Esophagus muscularis mucosa (tissue), 4 donors: ENCODE measurements around the gene B4GALNT1. TPM values are rescaled to one million over a fixed set of nuclear protein-coding genes. Genes with fewer than 3 reads are reported as not detected.
A peak's percentile ranks its signal among the peaks of the same experiment; 100 is the strongest.

ENCODE experiments used
- DNase-seq: peaks from one replicate; pipeline ENCODE4 v3.0.0-alpha.2; 2017; ENCODE audit errors: extremely low spot score
- H3K27ac ChIP-seq, 4 donors: fragments of 200-600 bp; sonication (generic); replicated peaks in 1 of 4; 1 replicate in 3 of 4; 2 replicates in 1 of 4; pipeline ENCODE4 v1.5.1; 2016 to 2019; ENCODE audit warnings: mild to moderate bottlenecking in 1 of 4
- H3K27me3 ChIP-seq, 4 donors: fragments of 200-600 bp; sonication (generic); one replicate each; pipeline versions ENCODE4 v1.5.1 to v1.6.0; 2016 to 2019
- H3K36me3 ChIP-seq, 4 donors: fragments of 200-600 bp; sonication (generic); one replicate each; pipeline ENCODE4 v1.5.1; 2016 to 2019
- H3K4me1 ChIP-seq, 4 donors: fragments of 200-600 bp; sonication (generic); one replicate each; pipeline ENCODE4 v1.5.1; 2016 to 2019
- H3K4me3 ChIP-seq, 4 donors: fragments of 200-600 bp; sonication (generic); 1 replicate in 2 of 4; 2 replicates in 2 of 4; pipeline ENCODE4 v1.5.1; 2016 to 2019; ENCODE audit warnings: mild to moderate bottlenecking in 4 of 4, moderate library complexity in 1 of 4
- H3K9me3 ChIP-seq, 4 donors: fragments of 200-600 bp; sonication (generic); 1 replicate in 3 of 4; 2 replicates in 1 of 4; pipeline ENCODE4 v1.5.1; 2016 to 2019
- EP300 ChIP-seq: sonication (generic); formaldehyde crosslinking; IDR thresholded peaks from one replicate; pipeline ENCODE4 v1.6.1; 2017; ENCODE audit warnings: antibody characterized with exemption
- POLR2A ChIP-seq: fragments of 450-650 bp; IDR thresholded peaks from one replicate; pipeline ENCODE4 v1.6.1; 2017; ENCODE audit warnings: antibody characterized with exemption, moderate library complexity, mild to moderate bottlenecking, low read depth
- POLR2AphosphoS5 ChIP-seq, 2 donors: sonication (generic); formaldehyde crosslinking; IDR thresholded peaks; one replicate each; pipeline ENCODE4 v1.6.1; 2017; ENCODE audit warnings: antibody characterized with exemption in 2 of 2
- WGBS: methylation state at CpG from one replicate; pipeline ENCODE4 v1.1.5; 2018; 5-methylcytosine and 5-hydroxymethylcytosine counted together
- intact Hi-C: fragments of 100-400 bp; cut with DNase I; formaldehyde crosslinking; loops from one replicate; pipeline ENCODE4 v1.15.1; 2023
- total RNA-seq, 4 donors: library from RNA; depleted of rRNA; stranded (reverse); fragments of >200 nt; gene quantifications; one replicate each; pipeline versions ENCODE4 v1.1.0 to v1.2.1, GENCODE V29; 2016
- TF ChIP-seq, protein P1 (sequence below), 3 experiments: fragments of 200-600 bp in 2 of 3; fragments of 450-650 bp in 1 of 3; sonication (generic) in 2 of 3; IDR thresholded peaks; one replicate each; pipeline ENCODE4 v1.5.1; 2017 to 2019; ENCODE audit warnings: antibody characterized with exemption in 3 of 3, mild to moderate bottlenecking in 2 of 3, moderate library complexity in 1 of 3

B4GALNT1 gene
- total RNA-seq, 4 donors from 2014 or later, result 2.8 to 10.9 (median 7.3) TPM

DNA sequence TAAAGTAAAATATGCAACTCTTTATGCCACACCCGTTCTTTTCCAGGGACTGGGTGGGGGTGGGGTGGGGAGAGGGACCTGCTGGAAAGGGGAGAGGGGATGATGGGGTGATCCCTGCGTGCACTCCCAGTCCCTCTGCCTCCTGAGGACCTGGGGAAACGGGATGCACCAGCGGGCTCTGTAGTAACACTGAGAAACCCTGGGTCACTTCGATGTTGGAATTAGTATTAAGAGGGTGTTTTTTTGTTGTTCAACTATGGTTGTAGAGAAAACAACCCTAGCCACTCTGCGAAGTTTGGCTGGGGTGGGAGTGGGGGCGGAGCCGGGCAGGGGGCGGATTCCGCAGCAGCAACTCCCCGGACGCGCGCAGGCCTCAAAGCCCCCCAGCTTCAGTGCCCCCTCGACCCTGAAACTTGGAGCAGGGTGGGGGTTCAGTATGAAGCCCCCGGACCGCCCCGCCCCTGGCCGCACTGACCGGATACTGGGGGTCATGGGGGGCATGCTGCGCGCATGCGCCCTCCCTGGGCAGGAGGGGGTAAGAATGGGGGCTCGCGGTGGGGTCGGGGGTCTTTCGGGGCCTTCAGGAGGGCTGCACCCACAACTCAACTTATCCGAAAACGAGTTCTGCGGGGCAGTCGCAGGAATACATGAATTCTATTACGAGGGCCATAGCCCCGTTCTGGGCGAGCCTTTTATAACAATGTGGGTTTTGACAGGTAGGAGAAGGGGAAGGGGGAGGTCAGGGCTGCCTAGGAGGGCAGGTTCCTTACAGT lies 23.0 kb downstream of the B4GALNT1 start:
- Histone ChIP-seq H3K9me3 (no peaks in the 10 kb centered on the region), H3K27me3 (peaks cover 0 to 17% (median 0%) of the 10 kb centered on the region in 4 donors), H3K4me1 (peaks cover 47 to 96% (median 86%) of the 10 kb centered on the region in 4 donors), H3K36me3 (peaks cover 6 to 48% (median 23%) of the 10 kb centered on the region in 4 donors), H3K27ac (peak overlapping the region; percentile 95 to 99 (median 96)), H3K4me3 (peak overlapping the region; percentile 67 to 93 (median 85))
- WGBS, result 10% methylated on average over 13 of the region's 34 CpGs
- intact Hi-C loops, result no loop called here
- TF ChIP-seq EP300 (no peak), POLR2A (no peak), POLR2AphosphoS5 (IDR thresholded peaks at IDR 0.05) (no peak)
- TF ChIP-seq, protein P1, sequence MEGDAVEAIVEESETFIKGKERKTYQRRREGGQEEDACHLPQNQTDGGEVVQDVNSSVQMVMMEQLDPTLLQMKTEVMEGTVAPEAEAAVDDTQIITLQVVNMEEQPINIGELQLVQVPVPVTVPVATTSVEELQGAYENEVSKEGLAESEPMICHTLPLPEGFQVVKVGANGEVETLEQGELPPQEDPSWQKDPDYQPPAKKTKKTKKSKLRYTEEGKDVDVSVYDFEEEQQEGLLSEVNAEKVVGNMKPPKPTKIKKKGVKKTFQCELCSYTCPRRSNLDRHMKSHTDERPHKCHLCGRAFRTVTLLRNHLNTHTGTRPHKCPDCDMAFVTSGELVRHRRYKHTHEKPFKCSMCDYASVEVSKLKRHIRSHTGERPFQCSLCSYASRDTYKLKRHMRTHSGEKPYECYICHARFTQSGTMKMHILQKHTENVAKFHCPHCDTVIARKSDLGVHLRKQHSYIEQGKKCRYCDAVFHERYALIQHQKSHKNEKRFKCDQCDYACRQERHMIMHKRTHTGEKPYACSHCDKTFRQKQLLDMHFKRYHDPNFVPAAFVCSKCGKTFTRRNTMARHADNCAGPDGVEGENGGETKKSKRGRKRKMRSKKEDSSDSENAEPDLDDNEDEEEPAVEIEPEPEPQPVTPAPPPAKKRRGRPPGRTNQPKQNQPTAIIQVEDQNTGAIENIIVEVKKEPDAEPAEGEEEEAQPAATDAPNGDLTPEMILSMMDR (IDR thresholded peaks at IDR 0.05), result no peak
- no peak for DNase-seq

DNA sequence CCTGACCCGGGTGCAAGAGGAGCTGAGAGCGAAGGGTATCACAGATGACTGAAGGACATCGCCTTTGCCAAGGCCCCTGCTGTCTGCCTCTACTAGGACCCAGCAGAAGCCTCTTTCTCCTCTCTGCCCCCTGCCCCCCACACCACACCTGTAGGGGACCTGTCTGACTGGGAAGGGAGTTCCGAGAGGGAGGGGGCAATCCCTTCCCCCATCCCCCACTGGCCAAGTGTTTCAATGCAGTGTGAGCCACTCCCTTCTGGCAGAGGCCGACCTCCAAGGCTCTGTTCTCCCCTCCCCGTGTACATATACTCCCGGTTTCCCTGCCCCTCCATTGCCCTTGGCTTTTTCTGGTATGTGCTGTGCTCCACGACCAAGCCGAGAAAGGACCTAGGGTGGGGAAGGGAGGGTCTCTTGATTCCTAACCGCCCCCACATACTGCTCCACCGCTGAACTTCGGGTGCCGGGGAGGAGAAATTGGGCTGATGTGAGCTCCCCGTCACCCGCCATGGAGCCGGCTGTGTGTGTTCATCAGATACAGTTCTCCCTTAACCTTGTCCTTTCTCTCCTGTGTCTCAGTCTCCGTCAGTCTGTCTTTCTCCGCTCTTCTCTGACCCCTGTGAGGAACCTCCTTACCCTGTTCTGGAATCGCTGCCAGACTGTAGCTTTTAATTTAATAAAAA lies 23.8 kb downstream of the B4GALNT1 start:
- no peak for DNase-seq
- H3K27me3 ChIP-seq, result peaks cover 0 to 17% (median 0%) of the 10 kb centered on the region in 4 donors
- intact Hi-C loops, result no loop called here
- peaks cover 6 to 43% (median 18%) of the 10 kb centered on the region in 4 donors for H3K36me3 ChIP-seq
- WGBS, result 52% methylated on average over 16 of the region's 19 CpGs
- H3K4me3 ChIP-seq, result peak overlapping the region; percentile 67 to 93 (median 85)
- H3K9me3 ChIP-seq, result no peaks in the 10 kb centered on the region
- peaks cover 49 to 96% (median 83%) of the 10 kb centered on the region in 4 donors for H3K4me1 ChIP-seq
- H3K27ac ChIP-seq, result peak overlapping the region; percentile 95 to 99 (median 96)
- TF ChIP-seq EP300 (no peak), POLR2A (no peak), POLR2AphosphoS5 (IDR thresholded peaks at IDR 0.05) (no peak)
- TF ChIP-seq, protein P1 (IDR thresholded peaks at IDR 0.05), result no peak

DNA sequence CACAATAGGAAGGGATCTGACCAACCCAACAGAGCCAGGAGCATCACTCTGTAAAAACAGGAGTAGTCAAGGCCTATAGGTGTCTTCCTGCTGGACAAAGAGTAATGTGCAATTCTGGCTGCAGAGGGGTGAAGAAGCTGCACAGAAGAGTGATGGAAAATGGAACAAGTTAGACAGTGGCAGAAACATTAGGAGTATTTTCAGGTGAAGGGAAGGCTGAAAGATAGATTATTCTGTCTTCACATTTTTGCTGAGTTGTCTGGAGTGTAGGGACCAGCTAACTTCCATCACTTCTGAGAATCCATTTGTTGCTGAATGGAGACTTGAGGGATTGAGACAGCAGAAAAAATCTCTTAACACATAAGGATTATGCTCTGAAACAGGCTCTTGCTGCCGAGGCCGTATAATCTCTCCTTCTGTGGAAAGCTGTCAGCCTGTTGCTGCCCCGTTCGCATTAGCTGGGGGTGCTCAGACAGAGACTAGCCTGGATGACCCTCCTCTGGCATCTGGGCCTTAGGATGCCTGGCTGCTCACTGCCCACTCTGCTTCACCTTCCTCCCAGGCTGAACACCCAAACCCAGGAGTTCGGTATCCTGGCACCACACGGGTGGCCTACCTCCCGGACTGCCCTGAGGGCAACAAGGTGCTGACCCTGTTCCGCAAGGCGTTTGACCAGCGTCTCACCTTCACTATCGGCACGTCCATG lies 24.9 kb downstream of the B4GALNT1 start:
- Histone ChIP-seq H3K4me1 (peaks cover 46 to 96% (median 82%) of the 10 kb centered on the region in 4 donors), H3K9me3 (no peaks in the 10 kb centered on the region), H3K36me3 (peaks cover 6 to 33% (median 16%) of the 10 kb centered on the region in 4 donors), H3K27ac (peak overlapping the region; percentile 95 to 99 (median 96)), H3K4me3 (no peak overlapping the region), H3K27me3 (peaks cover 0 to 17% (median 0%) of the 10 kb centered on the region in 4 donors)
- DNase-seq, result no peak
- intact Hi-C loops, result no loop called here
- WGBS, result 70% methylated on average over 12 of the region's 12 CpGs
- TF ChIP-seq POLR2AphosphoS5 (IDR thresholded peaks at IDR 0.05) (no peak), POLR2A (no peak), EP300 (no peak)
- TF ChIP-seq, protein P1 (IDR thresholded peaks at IDR 0.05), result no peak

DNA sequence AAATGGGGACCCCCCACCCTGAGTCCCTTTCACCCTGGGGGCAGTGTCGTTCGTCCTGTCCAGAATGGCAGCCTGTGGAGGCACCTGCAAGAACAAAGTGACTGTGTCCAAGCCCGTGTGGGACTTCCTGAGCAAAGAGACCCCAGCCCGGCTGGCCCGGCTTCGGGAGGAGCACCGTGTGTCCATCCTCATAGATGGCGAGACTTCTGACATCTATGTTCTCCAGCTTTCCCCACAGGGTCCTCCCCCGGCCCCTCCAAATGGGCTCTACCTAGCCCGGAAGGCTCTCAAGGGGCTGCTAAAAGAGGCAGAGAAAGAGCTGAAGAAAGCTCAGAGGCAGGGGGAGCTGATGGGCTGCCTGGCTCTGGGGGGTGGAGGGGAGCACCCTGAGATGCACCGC lies 26.2 kb downstream of the B4GALNT1 start:
- no peaks in the 10 kb centered on the region for H3K9me3 ChIP-seq
- peaks cover 6 to 44% (median 23%) of the 10 kb centered on the region in 4 donors for H3K36me3 ChIP-seq
- TF ChIP-seq POLR2A (no peak), EP300 (no peak), POLR2AphosphoS5 (IDR thresholded peaks at IDR 0.05) (no peak)
- TF ChIP-seq, protein P1 (IDR thresholded peaks at IDR 0.05), result no peak
- H3K27ac ChIP-seq, result peak overlapping the region; percentile 43 to 99 (median 96)
- WGBS, result 81% methylated on average over 9 of the region's 11 CpGs
- H3K27me3 ChIP-seq, result peaks cover 0 to 11% (median 0%) of the 10 kb centered on the region in 4 donors
- intact Hi-C loops, result no loop called here
- no peak overlapping the region for H3K4me3 ChIP-seq
- peaks cover 34 to 83% (median 69%) of the 10 kb centered on the region in 4 donors for H3K4me1 ChIP-seq
- no peak for DNase-seq
